GM21526 (cell line): ENCODE data around the gene RNF148.
"Not testable (repeated sequence)": the region's sequence is repeated elsewhere in the genome, so short reads cannot be mapped to it uniquely, and the experiment has no call there.

Experiments used
- ATAC-seq: cut with Tn5 transposase; IDR thresholded peaks from one replicate; pipeline ENCODE4 v1.9.1; 2021; ENCODE audit warnings: moderate library complexity; ENCODE audit not compliant: unreplicated experiment, low FRiP score

Gene RNF148

GRCh38 chr7:122691569-122692235 lies 11.0 kb downstream of the RNF148 start:
- no peak for ATAC-seq

DNA sequence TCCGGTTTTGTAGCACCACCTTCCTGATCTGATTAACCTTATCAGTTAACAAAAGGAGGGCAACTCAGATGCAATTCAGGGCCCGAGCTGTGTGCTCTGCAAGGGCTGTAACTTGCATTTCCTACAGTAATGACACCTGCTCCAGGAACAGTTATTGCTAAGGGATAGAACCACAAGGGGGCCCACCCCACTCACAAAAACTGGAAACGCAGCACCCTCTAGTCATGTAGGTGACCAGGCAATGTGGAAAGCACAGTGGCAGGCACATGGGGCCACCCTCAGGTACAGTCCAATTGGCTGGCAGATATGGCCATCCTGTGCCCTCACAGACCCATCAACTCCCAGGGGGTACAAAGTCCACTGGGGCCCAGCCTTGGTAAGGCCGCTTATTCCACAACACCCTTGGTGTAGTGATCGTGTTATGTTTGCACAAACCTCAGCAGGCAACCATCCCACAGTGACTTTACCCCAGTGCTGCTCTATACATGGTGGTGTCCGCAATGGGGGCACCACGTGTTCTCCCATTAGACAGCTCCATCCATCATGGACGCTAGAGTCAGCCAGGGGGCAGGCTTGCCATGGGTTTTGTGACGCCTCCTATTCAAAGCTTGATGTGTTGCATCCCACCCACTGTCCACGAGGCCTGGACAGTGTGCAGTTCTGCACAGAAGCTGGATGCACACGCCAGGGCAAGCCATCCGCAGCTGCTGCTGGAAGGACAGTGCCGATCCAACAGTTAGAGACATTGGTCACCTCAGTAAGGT lies 13.2 kb downstream of the RNF148 start:
- ATAC-seq = no peak

DNA sequence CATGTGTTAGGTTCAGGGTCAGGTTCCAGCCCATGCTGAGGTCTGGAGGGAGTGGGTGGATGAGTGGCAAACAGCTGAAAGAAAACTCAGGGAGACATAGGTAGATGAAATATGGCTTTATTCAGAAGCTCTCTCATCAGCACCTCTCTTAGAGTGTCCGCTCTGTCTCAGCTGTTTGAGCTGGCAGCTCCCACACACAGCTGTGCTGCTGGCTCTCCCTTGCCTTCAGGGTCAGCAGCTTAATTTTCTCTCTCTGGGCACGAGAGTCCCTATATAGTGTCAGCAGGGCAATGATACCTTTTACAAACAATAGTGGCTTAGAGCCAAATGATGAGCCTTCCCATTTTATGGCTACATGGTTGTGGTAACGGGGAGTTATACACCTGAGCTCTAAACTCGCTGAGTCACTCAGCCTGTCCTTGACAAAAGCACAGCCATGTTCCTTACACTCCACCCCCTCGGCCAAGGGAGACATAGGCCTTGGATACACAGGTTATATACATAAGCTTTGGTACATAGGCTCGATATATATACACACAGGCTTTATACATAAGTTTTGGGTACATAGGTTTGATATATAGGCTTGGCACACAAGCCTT lies 14.2 kb downstream of the RNF148 start:
- no peak for ATAC-seq

DNA sequence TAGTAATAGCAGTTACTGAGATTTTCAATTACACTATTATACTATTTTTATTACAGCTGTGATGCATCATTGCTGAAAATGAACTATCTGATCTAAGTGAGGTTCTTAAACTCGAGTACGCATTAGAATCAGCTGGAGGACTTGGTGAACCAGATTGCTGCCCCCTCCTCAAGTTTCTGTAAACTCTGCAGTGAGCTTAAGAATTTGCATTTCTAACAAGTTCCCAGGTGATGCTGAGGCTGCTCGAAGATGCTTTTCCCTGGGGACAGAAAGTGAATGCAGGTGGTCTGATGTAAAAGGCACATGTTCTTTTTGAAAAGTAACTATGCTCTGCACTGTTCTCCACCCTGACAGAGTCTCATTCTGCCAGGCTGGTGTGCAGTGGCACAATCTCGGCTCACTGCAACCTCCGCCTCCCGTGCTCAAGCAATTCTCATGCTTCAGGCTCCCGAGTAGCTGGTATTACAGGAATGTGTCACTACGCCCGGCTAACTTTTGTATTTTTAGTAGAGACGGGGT lies 16.3 kb downstream of the RNF148 start:
- no peak for ATAC-seq

- no peak for ATAC-seq
These were observed 18.2 kb downstream of the RNF148 start for GRCh38 chr7:122684504-122684903.

- ATAC-seq = no peak
These were observed 19.7 kb downstream of the RNF148 start for GRCh38 chr7:122682815-122683550.

- not testable (repeated sequence) for ATAC-seq
These were observed 21.5 kb downstream of the RNF148 start for GRCh38 chr7:122681186-122681585.

DNA sequence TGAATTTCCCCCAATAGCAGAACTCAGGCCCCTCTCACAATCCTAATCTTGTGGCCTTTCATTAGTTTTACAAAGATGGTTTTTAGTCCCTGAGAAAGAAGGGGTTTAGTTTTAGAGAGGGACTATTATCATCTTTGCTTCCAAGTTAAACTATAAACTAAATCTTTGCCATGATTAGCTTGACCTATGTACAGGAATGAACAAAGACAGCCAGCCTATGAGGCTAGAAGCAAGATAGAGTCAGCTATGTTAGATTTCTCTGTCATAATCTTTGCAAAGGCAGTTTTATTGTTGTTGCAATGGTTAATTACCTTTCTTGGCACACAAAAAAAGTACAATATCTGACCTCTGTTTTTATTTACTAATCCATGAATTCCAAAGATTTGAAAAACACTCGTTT lies 22.9 kb downstream of the RNF148 start:
- no peak for ATAC-seq

GRCh38 chr7:122679269-122679709 lies 23.4 kb downstream of the RNF148 start:
- ATAC-seq = not testable (repeated sequence)

GRCh38 chr7:122677149-122677548 lies 25.6 kb downstream of the RNF148 start:
- ATAC-seq = no peak

GRCh38 chr7:122676466-122676865 lies 26.3 kb downstream of the RNF148 start:
- ATAC-seq = no peak

DNA sequence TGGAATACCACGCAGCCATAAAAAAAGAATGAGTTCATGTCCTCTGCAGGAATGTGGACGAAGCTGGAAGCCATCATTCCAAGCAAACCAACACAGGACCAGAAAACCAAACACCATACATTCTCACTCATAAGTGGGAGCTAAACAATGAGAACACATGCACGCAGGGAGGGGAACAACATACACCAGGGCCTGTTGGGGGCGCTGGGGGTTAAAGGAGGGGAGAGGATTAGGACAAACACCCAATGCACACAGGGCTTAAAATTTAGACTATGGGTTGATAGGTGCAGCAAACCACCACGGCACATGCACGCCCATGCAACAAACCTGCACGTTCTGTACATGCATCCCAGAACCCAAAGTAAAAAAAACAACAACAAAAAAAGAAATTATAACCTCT lies 27.1 kb downstream of the RNF148 start:
- no peak for ATAC-seq

DNA sequence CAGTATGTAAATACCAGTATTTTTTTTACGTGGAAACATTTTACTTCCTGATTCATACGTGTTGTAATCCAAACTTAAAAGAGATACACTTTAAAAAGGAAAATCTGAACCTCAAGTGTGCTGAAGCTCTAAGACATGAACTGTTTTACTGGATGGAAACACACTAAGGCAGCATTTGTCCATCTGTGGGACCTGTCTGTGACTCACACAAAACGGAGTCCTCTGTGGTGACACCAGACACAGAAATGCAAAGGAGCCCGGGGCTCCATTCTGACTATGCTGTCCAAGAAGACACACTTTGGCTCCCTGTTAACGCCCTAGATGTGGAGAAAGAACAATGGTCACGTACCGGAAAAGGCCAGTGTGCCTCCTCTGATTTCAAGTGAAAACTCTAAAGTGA lies 27.7 kb downstream of the RNF148 start:
- ATAC-seq = no peak

- no peak for ATAC-seq
These were observed 28.2 kb downstream of the RNF148 start for GRCh38 chr7:122674502-122674901.

DNA sequence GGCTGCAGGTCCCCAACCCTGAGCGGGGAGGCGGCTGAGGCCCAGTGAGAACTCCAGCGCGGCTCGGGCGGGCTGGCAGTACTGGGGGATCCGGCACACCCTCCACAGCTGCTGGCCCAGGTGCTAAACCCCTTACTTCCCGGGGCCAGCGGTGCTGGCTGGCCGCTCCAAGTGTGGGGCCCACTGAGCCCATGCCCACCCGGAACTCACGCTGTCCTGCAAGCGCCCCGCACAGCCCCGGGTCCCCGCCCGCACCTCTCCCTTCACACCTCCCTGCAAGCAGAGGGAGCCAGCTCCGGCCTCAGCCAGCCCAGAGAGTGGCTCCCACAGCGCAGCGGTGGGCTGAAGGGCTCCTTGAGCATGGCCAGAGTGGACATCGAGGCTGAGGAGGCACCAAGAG lies 28.8 kb downstream of the RNF148 start:
- no peak for ATAC-seq

DNA sequence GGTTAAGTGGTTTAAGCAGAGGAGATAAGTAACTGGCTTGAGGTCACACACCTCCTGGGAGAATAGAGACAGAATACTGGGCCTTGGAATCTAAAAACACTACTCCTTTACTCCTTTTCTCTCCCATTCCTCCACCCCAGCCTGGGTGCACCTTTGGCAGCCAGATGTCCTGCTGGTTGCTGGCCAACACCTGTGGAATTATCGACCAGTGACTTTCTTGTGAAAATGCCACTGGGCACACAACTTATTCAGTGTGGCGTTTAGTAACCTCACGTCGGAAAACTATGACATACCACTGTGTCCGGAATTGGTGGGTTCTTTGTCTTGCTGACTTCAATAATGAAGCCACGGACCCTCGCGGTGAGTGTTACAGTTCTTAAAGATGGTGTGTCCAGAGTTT lies 30.2 kb downstream of the RNF148 start:
- no peak for ATAC-seq

DNA sequence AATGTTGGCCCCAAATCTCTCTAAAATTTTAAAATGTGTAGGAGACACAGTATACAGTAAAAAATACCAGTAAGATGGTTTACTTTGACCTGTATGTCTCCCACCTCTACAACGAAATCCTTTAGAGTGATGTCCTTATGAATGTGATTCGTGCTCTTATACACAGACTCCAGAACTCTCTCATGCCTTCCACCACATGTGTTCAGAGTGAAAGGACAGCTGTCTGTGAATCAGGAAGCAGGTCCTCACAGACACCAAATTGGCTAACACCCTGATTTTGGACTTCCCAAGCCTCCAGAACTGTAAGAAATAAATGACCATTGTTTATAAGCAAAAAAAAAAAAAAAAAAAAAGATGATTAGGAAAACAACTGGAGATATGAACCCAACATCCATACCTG lies 39.0 kb downstream of the RNF148 start:
- ATAC-seq = no peak

- ATAC-seq = no peak
These were observed 43.9 kb downstream of the RNF148 start for GRCh38 chr7:122658856-122659255.

GRCh38 chr7:122653685-122654084 lies 49.0 kb downstream of the RNF148 start:
- ATAC-seq = no peak

- no peak for ATAC-seq
These were observed 49.8 kb downstream of the RNF148 start for GRCh38 chr7:122652876-122653275.
